Neutrophil (primary cell): Measurements from ENCODE around the gene NCK2.
"Not testable (repeated sequence)": the region's sequence is repeated elsewhere in the genome, so short reads cannot be mapped to it uniquely, and the experiment has no call there.

Experiments
- H3K27ac ChIP-seq: fragments of 200-600 bp; sonication (generic); 2 replicates; pipeline ENCODE4 v1.5.1; 2016; ENCODE audit warnings: mild to moderate bottlenecking, moderate library complexity
- H3K27me3 ChIP-seq: fragments of 200-600 bp; sonication (generic); 2 replicates; pipeline ENCODE4 v1.6.0; 2016; ENCODE audit warnings: mild to moderate bottlenecking
- H3K36me3 ChIP-seq: fragments of 200-600 bp; sonication (generic); 2 replicates; pipeline ENCODE4 v1.5.1; 2017
- H3K4me1 ChIP-seq, 2 experiments: fragments of 200-600 bp in 1 of 2; sonication (generic) in 1 of 2; 1 replicate in 1 of 2; 2 replicates in 1 of 2; pipeline versions ENCODE4 v1.5.1 to v1.6.1; 2013 to 2016; ENCODE audit warnings: low read depth in 1 of 2, low read length in 1 of 2, mild to moderate bottlenecking in 1 of 2, moderate library complexity in 1 of 2; ENCODE audit not compliant: control insufficient read depth in 1 of 2, insufficient read depth in 1 of 2
- H3K4me3 ChIP-seq, 2 experiments: fragments of 200-600 bp in 1 of 2; sonication (generic) in 1 of 2; 1 replicate in 1 of 2; 2 replicates in 1 of 2; pipeline ENCODE4 v1.5.1; 2013 to 2016; ENCODE audit warnings: low read depth in 1 of 2, low read length in 1 of 2, mild to moderate bottlenecking in 1 of 2, moderate library complexity in 1 of 2
- H3K9me3 ChIP-seq: fragments of 200-600 bp; sonication (generic); 2 replicates; pipeline ENCODE4 v1.5.1; 2016
- TF ChIP-seq, protein P1 (sequence below): fragments of 200-600 bp; sonication (generic); IDR thresholded peaks from 2 replicates; pipeline ENCODE4 v1.5.1; 2016; ENCODE audit warnings: antibody characterized with exemption

Gene NCK2

DNA sequence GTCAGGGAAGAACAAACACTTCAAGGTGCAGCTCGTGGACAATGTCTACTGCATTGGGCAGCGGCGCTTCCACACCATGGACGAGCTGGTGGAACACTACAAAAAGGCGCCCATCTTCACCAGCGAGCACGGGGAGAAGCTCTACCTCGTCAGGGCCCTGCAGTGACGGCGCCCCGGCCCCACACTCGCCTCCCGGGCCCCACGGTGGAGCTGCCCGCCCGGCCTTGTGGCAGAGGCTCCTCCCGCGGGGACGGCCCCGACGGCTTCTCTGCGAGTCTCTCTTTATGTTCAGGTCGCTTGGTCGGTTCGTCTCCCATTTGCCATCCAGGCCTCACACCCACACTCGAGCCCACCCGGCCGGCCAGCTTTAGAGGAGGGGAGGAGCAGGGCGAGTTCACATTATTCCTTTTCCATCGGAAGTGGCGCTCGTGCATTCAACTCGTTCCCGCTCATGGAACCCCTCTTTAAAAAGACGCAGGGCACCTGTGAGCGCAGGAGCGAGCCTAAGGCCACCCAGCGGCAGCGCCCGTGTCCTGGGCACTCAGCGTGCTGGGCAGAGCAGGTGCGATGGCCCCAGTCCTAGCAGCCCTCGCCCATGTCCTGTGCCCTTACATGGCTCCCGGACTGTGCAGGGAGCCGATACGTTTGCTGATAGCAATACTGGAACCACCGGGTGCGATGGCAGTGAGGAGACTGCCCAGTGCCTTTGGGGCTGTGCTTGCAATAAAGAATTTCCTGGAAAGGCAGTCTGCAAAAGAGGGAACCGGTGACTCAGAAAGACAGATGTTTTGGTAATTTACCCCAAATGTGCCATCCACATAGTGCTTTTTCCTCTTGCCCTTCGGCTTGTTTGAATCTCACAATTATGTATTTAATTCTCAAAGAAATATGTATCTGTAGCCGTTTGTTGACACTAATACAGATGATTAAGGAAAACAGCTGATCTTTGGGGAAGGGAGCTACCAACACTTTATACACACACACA, 148.6 kb downstream of the NCK2 start:
- no peaks in the 10 kb centered on the region for H3K9me3 ChIP-seq
- H3K27ac ChIP-seq = no peak overlapping the region
- TF ChIP-seq, protein P1, sequence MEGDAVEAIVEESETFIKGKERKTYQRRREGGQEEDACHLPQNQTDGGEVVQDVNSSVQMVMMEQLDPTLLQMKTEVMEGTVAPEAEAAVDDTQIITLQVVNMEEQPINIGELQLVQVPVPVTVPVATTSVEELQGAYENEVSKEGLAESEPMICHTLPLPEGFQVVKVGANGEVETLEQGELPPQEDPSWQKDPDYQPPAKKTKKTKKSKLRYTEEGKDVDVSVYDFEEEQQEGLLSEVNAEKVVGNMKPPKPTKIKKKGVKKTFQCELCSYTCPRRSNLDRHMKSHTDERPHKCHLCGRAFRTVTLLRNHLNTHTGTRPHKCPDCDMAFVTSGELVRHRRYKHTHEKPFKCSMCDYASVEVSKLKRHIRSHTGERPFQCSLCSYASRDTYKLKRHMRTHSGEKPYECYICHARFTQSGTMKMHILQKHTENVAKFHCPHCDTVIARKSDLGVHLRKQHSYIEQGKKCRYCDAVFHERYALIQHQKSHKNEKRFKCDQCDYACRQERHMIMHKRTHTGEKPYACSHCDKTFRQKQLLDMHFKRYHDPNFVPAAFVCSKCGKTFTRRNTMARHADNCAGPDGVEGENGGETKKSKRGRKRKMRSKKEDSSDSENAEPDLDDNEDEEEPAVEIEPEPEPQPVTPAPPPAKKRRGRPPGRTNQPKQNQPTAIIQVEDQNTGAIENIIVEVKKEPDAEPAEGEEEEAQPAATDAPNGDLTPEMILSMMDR = no peak
- no peaks in the 10 kb centered on the region for H3K4me1 ChIP-seq
- H3K27me3 ChIP-seq = no peaks in the 10 kb centered on the region
- H3K36me3 ChIP-seq = peaks cover 44% of the 10 kb centered on the region
- no peak overlapping the region for H3K4me3 ChIP-seq

GRCh38 chr2:105894327-105894944, 149.7 kb downstream of the NCK2 start:
- TF ChIP-seq, protein P1 = no peak
- no peak overlapping the region for H3K27ac ChIP-seq

DNA sequence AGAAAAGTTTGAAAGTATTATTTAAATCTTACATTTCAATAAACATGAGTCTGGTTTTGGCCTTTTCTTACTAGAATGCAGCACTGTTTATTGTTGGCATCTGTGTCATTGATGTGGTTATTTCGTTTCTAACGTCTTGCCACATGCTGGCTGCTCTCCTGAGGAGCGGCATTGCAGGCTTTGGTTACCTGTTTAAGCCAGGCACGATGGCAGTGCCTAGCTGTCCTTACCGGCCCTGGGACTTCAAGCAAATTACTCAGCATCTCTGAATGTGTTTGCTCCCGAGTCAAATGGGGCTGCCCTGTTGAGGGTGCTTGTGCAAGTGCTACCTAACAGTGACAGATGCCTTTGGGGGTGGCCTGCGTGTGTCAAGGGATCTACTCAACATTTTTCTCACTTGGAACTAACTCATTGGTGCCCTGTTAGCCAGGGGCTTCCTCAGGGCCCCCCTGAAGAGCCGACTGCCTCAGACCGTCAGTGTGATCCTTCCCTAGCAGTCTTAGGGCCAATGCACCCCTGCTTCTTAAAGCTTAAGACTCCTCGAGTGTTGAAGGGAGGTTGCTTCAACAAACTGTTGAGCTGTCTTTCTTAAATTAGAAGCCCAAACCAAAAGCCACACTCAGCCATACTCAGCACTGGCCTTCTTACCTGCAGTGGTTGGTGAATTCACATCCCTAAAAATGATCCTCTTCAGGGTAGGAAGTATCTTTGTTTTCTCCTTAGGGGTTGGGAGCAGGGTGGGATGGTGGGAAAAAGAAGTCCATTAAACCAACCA, 151.5 kb downstream of the NCK2 start:
- Histone ChIP-seq H3K27me3 (no peaks in the 10 kb centered on the region), H3K36me3 (peaks cover 40% of the 10 kb centered on the region), H3K9me3 (no peaks in the 10 kb centered on the region), H3K4me3 (no peak overlapping the region), H3K4me1 (no peaks in the 10 kb centered on the region), H3K27ac (no peak overlapping the region)
- TF ChIP-seq, protein P1 = no peak

More at GRCh38 chr2:105894327-105894944, 149.7 kb downstream of the NCK2 start:
- Histone ChIP-seq H3K9me3 (no peaks in the 10 kb centered on the region), H3K4me3 (no peak overlapping the region), H3K36me3 (peaks cover 44% of the 10 kb centered on the region), H3K4me1 (no peaks in the 10 kb centered on the region), H3K27me3 (no peaks in the 10 kb centered on the region)

GRCh38 chr2:105896765-105897163, 152.1 kb downstream of the NCK2 start:
- TF ChIP-seq, protein P1 = no peak
- no peak overlapping the region for H3K27ac ChIP-seq

DNA sequence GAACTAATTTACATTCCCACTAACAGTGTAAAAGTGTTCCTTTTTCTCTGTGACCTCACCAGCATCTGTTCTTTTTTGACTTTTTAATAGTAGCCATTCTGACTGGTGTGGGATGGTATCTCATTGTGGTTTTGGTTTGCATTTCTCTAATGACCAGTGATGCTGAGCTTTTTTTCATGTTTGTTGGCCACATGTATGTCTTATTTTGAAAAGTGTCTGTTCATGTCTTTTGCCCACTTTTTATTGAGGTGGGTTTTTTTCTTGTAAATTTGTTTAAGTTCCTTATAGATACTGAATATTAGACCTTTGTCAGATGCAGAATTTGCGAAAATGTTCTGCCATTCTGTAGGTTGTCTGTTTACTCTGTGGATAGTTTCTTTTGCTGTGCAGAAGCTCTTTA, 153.0 kb downstream of the NCK2 start:
- not testable (repeated sequence) for H3K4me3 ChIP-seq, H3K9me3 ChIP-seq, H3K4me1 ChIP-seq, H3K27ac ChIP-seq, H3K27me3 ChIP-seq
- peaks cover 40% of the 10 kb centered on the region for H3K36me3 ChIP-seq

More at GRCh38 chr2:105896765-105897163, 152.1 kb downstream of the NCK2 start:
- no peak overlapping the region for H3K4me3 ChIP-seq
- H3K36me3 ChIP-seq = peaks cover 40% of the 10 kb centered on the region
- H3K27me3 ChIP-seq = no peaks in the 10 kb centered on the region
- H3K4me1 ChIP-seq = no peaks in the 10 kb centered on the region
- no peaks in the 10 kb centered on the region for H3K9me3 ChIP-seq
